NCI-H2107 treated with DMSO at 0.1 percent for 48 hours (cell line): ENCODE results near the gene ROR1.
"Not testable (repeated sequence)": the region's sequence is repeated elsewhere in the genome, so short reads cannot be mapped to it uniquely, and the experiment has no call there.

Source experiments
- DNase-seq: peaks from one replicate; lab custom pipeline; 2025; ENCODE audit not compliant: unreplicated experiment; lab: John Stamatoyannopoulos, UW

The ROR1 gene

GRCh38 chr1:64084451-64084850 is 310.6 kb downstream of the ROR1 start:
- DNase-seq = no peak

GRCh38 chr1:64087768-64088167 is 314.0 kb downstream of the ROR1 start:
- no peak for DNase-seq

- DNase-seq = no peak
These were observed 316.6 kb downstream of the ROR1 start for GRCh38 chr1:64090436-64090835.

- no peak for DNase-seq
These were observed 319.1 kb downstream of the ROR1 start for GRCh38 chr1:64092851-64093371.

GRCh38 chr1:64093941-64094340 is 320.1 kb downstream of the ROR1 start:
- DNase-seq = no peak

- DNase-seq = no peak
These were observed 322.0 kb downstream of the ROR1 start for GRCh38 chr1:64095832-64096231.

GRCh38 chr1:64097859-64098258 is 324.0 kb downstream of the ROR1 start:
- DNase-seq = peak; percentile 94

GRCh38 chr1:64098436-64098835 is 324.6 kb downstream of the ROR1 start:
- DNase-seq = no peak

- DNase-seq = peak; percentile 63
These were observed 325.2 kb downstream of the ROR1 start for GRCh38 chr1:64098846-64099582.

GRCh38 chr1:64100791-64101190 is 327.0 kb downstream of the ROR1 start:
- DNase-seq = no peak

GRCh38 chr1:64104585-64104984 is 330.8 kb downstream of the ROR1 start:
- DNase-seq = not testable (repeated sequence)

GRCh38 chr1:64107118-64107519 is 333.3 kb downstream of the ROR1 start:
- DNase-seq = peak; percentile 35

- DNase-seq = no peak
These were observed 333.8 kb downstream of the ROR1 start for GRCh38 chr1:64107632-64108031.

- DNase-seq = no peak
These were observed 337.3 kb downstream of the ROR1 start for GRCh38 chr1:64110924-64111777.

GRCh38 chr1:64111787-64112186 is 338.0 kb downstream of the ROR1 start:
- no peak for DNase-seq

- no peak for DNase-seq
These were observed 338.5 kb downstream of the ROR1 start for GRCh38 chr1:64112281-64112680.

- no peak for DNase-seq
These were observed 340.3 kb downstream of the ROR1 start for GRCh38 chr1:64114012-64114525.

GRCh38 chr1:64116537-64116936 is 342.7 kb downstream of the ROR1 start:
- DNase-seq = no peak

- DNase-seq = no peak
These were observed 343.7 kb downstream of the ROR1 start for GRCh38 chr1:64117492-64117891.

GRCh38 chr1:64121766-64122385 is 348.1 kb downstream of the ROR1 start:
- no peak for DNase-seq

- DNase-seq = no peak
These were observed 348.8 kb downstream of the ROR1 start for GRCh38 chr1:64122588-64122987.
